GM23338 (cell line): ENCODE results near the gene FXN.

ENCODE experiments used
- CTCF ChIP-seq, 2 experiments: fragments of 200-600 bp in 1 of 2; sonication (generic) in 1 of 2; conservative IDR thresholded peaks; 2 replicates each; pipeline versions ENCODE4 v1.5.1 to v1.6.1; 2016 to 2017; ENCODE audit warnings: antibody characterized with exemption in 2 of 2, low read depth in 2 of 2, mild to moderate bottlenecking in 2 of 2, moderate library complexity in 1 of 2
- JUNB ChIP-seq: IDR thresholded peaks from one replicate; pipeline ENCODE4 v1.6.1; 2016; ENCODE audit warnings: antibody characterized with exemption; ENCODE audit not compliant: unreplicated experiment
- POLR2AphosphoS5 ChIP-seq: IDR thresholded peaks from 2 replicates; pipeline ENCODE4 v1.6.1; 2016; ENCODE audit warnings: antibody characterized with exemption, low read depth
- REST ChIP-seq: IDR thresholded peaks from one replicate; pipeline ENCODE4 v1.6.1; 2018; ENCODE audit warnings: antibody characterized with exemption; ENCODE audit not compliant: unreplicated experiment

- no peak for TF ChIP-seq POLR2AphosphoS5
- TF ChIP-seq CTCF (conservative IDR thresholded peaks at IDR 0.05; ENCODE audit: low read depth in 2 of 2) = no peak
- TF ChIP-seq JUNB = no peak
- TF ChIP-seq REST = no peak
Measured at GRCh38 chr9:69001921-69002320, 33.6 kb upstream of the FXN start.
